Activated CD8-positive, alpha-beta memory T cell treated with anti-CD3 and anti-CD28 coated beads, Interleukin-2, amount 50 U/mL, for 48 hours (primary cell): ENCODE data around the gene NCAPH2.

Experiments
- DNase-seq: peaks from one replicate; pipeline ENCODE4 v3.0.0-alpha.2; 2020

The NCAPH2 gene

DNA sequence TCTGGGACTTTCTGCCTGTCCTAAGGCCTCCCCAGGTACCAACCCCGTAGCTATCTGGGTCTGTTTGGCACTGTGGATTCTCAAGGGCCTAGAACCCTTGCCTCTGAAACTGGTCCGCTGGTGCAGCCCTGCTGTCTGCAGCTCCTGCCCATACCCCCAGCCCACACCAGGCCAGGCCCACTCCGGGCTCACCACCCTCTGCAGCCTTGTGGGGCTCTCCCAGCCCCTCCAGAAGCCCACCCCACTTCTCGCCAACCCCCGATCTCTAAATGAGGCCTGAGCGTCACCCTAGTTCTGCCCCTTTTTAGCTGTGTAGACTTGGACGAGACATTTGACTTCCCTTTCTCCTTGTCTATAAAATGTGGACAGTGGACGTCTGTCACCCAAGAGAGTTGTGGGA lies 42.4 kb downstream of the NCAPH2 start:
- DNase-seq = no peak

DNA sequence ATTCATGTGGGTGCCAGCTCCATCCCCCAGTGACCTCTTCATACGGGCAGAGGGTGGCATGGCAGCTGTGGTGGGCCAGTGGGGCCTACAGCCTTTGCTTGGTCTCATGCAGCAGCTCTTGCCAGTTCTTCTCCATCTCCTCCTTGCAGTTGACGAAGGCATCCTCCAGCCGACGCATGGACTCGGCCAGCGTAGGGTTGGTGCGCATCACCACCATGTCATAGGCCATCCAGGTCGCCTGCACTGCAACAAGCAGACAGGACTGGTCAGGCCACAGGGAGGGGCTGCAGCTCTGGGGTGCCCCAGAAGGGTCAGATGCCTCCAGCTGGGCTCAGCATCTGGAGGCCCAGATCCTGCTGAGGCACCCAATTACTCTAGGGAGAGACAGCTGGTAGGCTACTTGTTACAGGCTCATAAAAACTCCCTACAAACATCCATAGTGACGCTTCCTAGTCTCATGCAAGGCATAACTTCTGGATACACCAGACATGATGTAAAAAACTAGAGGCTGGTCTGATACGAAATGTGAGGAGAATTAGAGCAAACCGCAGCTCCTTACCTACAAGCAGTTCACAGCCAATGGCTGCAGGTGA lies 43.2 kb downstream of the NCAPH2 start:
- no peak for DNase-seq

DNA sequence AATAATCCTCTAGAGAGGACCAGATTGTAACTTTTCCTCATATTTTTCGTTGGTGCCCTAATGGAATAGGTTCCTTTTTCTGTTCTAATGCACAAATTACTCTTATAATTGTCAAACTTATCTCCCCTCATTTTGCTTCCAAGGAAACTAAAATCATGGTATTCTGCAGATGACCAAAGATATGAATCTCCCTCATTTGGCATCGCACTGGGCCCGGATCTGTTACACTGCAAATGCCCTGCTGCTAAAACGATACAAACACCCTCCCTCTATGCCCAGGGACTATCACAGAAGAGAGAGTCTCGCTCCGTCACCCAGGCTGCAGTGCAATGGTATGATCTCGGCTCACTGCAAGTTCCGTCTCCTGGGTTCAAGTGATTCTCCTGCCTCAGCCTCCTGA lies 45.3 kb downstream of the NCAPH2 start:
- DNase-seq = no peak

DNA sequence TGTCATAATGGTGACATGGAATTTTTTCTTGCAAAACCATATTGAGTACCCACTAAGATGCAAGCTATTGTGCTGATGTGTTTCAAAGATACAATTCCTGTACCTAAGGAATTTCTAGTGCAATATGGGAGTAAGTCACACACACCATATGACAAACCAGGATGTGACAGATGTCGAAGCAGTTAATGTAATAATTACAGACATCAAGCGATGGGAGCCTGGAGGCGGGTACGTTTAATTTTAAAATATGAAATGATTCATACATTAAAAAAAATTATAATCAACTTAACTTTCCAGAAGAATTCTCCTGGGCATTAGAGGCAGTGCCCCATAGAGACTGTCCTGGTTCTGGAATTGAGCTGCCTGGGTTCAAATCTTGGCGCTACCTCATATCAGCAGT lies 48.7 kb downstream of the NCAPH2 start:
- no peak for DNase-seq

DNA sequence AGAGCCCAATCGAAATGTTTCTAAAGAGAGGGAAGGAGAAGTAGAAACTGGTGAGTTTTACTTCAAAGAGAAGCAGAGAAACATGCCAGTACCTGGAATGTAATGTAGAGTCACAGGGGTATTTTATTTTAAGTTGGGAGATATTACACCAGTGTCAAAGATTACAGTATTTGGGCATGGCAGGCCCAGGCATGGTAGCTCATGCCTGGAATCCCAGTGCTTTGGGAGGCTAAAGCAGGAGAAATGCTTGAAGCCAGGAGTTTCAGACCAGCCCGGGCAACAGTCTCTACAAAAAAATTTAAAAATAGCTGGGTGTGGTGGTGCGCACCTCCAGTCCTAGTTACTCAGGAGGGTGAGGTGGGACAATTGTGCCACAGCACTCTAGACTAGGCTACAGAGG lies 52.0 kb downstream of the NCAPH2 start:
- DNase-seq = no peak

DNA sequence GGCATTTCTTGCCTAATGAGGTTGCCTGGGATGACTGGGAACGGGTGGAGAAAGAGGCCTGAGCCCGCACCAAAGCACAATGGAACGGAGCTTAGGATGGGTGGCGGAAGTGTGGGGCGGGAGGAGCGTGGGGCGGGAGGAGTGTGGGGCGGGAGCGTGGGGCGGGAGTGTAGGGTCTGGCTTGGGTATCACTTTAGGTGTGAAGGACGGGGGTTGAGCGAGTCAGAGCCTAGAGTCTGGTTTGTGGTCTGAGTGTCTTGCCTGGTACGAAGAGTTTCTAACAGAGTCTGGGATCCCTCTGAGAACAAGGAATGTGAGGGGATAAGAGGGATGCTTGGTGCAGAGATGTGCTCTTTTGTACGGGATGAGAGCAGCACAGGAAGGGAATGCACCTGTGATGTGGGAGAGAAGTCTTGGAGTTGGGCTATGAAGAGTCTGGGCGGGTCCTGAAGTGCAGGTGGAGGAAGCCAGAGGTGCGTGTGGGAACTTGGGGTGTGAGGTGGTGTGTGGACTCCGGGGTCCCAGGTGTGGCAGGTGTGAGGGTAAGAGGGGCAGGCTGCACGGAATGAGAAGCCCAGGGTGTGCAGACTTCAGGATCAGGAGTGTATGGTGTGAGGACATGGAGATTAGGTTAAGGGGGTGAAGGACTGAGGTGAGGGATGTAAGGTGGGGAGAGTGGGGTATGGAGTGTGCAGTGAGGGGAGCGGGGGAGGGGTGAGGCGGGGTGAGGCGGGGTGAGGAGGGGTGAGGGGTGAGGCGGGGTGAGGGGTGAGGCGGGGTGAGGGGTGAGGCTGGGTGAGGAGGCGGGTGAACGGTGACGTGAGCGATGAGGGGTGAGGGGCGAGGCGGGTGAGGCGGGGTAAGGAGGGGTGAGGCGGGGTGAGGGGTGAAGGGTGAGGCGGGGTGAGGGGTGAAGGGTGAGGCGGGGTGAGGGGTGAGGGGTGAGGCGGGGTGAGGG lies 53.7 kb downstream of the NCAPH2 start:
- DNase-seq = no peak

DNA sequence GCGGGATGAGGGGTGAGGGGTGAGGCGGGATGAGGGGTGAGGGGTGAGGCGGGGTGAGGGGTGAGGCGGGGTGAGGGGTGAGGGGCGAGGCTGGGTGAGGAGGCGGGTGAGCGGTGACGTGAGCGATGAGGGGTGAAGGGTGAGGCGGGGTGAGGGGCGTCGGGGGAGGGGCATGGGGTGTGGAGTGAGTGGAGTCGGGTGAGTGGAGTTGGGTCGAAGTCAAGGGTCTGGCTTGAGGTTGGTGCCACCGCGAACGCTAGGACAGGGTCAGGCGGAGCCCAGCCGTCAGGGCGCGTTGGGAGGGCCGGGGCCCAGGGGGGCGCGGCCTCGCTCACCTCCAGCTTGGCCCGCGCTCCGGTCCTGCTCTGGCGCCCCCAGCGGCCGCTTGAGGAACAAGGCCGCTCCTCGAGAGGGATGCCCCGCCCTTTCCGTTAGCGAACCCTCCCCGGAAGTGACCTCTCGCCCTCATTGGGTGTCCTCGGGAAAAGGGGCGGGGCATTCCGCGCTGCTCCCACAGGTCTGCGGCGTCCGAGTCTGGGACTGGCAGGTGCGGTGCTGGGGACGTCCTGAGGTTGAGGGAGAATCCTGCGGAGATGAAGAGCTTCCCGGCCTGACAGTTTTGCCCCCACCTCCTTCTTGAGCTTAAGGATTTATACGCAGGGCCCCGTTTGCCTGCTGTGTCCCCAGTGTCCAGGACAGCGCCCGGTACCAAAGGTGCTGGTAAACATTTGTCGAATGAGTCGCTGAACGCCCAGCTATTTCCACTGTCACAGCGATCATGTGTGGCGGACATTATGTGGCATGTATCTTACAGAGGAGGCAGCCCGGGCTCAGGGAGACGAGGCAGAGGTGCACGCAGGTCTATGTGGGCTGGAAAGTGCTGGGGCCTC lies 54.7 kb downstream of the NCAPH2 start, which contains the start of gene SYCE3:
SYCE3 (minus strand) TSS at position 397 of the 890 bp plus-strand sequence. CDS start 6,514 bp downstream, outside the sequence.
- DNase-seq = peak; percentile 99

DNA sequence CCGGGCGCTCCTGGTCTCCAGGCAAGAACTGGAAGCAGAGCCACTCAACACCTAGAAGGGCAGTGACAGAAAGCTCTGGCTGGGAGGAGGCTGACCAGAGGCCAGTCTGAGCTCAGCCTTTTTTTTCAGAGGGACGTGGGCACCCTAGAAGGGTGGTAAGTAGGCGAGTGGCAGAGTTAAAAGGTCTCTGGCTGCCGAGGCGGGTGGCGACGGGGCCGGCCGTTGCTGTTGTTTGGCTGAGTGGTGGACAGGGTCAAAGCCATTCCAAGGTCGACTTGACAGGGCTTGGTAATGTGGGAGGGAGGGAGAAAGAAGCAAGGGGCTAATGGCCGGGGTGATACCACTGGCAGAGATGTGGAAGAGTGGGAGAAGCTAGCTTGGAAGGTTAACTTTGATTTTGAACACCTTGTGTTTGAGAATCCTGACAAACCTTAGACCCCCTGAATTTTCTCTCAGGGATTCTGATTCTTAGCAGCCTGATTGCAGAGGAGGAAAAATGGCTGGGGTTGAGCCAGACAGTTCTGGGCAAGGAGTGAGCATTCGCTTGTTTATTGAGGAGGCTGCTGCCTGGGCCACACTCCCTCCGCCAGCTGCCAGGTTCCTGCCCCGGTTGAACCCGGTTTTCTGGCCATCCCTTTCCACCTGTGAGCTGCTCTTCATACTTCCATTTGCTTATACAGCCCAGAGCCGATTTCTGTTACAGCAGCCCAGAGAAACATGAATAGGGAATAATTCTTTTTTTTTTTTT lies 55.6 kb downstream of the NCAPH2 start:
- no peak for DNase-seq

DNA sequence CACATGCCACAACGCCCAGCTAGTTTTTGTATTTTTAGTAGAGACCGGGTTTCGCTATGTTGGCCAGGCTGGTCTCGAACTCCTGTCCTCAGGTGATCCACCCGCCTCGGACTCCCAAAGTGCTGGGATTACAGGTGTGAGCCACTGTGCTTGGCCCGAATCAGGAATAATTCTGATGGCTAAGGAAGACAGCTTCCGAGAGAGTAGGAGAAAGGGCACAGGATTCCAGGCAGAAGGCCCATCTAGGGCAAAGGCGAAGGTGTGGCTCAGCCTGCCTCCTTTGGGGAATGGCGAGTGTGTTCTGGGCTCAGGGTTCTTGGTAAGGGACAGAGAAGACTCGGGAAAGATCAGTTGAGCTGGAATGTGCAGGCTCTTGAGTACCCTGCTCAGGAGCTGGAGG lies 56.3 kb downstream of the NCAPH2 start:
- DNase-seq = no peak

DNA sequence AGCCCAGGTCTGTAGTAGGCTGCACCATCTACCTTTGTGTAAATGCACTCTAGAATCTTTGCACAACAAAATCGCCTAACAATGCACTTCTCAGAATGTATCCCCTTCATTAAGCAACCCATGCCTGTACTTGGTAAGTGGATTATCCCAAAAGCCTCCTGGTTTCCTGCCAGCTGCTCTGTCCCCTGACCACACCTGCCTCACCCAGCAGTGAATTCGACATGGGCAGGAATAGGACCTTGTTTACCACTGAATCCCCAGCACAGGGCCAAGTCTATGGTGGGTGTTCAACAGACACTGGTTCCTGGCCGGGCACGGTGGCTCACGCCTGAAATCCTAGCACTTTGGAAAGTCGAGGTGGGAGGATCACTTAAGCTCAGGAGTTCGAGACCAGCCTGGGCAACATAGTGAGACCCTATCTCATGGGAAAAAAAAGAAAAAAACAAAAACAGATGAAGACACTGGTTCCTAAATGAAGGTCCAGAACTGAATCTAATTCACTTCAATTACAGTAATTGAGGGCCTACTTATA lies 59.8 kb downstream of the NCAPH2 start:
- no peak for DNase-seq

DNA sequence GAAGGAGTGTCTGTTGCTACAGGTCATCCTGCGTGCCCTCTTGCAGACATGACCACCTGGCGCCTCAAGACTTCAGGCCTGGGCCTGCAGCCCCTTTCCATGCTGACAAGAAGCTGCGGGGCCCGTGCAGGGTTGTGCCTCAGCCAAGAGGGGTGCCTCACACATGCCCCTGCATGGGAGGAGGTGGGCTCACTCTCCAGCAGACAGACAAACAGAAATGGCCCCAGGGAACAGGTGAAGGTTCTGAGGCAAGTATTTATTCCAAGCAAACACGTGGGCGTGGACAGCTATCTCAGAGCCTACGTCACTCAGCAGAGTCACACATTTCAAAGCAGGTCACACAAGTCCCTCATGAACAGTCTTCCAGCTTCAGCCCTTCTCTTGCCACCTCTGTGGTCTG lies 60.6 kb downstream of the NCAPH2 start:
- DNase-seq = no peak

DNA sequence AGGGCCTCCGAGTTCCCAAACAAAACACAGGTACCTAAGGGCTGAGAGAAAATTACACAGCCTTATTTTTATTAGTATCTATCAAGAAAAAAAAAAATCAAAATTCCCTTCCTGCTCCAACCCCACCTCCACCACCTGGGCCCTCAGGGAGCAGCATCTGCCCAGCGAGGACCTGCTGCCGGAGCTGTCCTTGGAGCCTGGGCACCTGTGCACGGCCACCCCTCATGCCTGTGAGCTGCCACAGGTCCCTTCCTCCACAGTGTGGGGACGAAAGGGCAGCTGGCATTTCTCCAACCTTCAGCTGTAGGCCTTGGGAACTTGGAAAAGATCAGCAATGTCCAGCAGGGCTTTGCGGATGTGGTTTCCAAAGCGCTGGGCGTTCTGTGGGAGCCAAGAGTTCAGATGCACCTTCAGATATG lies 61.0 kb downstream of the NCAPH2 start:
- DNase-seq = no peak

DNA sequence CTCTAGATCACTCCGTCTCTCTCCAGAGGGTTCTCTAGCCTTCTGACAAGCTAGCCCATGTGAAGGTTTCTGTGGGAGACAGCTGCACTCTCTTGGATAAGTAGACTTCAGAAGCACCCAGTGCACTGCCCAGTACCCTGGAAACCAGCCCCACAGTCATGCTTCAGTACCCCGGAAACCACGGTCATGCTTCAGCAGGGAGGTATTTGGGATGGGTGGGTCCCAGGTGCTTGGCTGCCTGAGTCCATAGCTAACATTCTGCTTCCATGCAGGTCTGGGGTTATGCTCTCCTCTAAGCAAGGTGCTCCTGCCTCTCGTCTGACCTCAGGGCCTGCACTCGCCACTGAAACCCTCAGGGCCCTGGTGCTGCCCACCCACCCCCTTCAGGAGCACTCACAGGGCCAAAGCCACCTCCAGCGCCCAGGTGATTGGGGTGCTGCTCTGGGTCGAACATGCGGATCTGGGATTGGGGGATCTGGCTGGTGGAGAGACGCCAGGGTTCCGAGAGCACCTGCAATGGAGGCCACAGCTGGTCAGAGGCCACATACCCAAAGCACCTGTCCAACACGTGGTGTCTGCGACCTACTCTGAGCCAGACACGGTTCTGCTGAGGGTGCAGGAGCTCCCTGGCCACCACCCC lies 62.0 kb downstream of the NCAPH2 start:
- no peak for DNase-seq

DNA sequence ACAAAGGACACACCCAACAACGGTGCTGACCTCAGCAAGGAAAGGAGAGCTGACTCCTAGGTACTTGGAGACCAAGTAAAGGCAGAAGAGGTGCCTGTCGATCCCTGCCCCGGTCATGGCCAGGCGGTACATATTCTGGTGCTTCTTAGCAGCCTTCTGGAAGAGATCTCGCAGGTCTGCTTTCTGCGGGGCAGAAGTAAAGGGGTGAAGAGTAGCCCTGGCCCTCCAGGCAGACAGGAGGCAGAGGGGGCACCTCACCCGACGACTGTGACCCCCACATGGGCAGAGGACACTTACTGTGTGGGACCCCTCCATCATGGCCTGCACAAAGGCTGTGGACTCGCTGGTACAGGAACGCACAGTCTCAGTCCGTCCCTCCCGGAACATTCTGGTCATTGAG lies 62.8 kb downstream of the NCAPH2 start:
- DNase-seq = no peak

DNA sequence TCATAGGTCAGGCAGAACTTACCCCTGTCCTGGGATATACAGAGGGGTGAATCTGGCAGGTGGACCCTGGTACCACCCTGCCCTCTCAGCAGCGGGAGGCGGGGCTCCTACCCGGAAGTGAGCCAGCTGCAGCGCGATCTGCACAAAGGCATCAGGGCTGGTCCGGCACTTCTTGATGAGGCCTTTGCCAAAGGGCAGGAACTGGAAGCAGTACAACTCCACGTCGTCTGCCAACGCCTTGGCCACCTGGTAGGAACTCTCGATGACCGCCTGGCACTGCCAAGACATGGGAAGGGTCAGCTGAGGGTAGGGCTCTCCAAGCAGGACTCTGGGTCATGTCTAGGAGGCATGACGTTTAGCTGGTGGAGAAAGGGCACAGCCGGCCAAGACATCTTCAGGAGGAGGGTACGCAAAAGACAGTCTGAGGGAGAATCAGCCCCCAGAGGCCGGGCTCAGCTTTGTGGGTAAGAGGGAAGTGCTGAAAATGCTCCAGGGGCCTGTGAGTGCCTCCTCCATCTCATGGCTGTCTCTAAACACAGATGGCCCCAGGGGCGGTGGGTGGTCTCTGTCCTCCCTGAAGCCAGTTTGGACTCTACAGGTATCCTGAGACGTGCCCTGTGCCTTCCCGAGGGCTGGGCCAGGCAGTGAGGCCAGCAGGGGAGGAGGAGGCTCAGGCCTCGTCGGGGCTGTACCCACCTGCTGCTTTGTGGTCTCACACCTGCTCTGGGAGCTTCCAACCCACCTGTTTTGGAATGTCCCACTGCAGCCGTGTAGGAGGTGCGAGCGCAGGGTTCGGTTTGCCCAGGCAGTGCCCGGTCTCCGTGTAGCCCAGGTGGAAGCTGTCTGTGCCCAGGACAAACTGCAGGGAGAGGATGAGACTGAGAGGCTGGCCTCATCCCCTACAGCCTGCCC lies 63.5 kb downstream of the NCAPH2 start:
- no peak for DNase-seq

DNA sequence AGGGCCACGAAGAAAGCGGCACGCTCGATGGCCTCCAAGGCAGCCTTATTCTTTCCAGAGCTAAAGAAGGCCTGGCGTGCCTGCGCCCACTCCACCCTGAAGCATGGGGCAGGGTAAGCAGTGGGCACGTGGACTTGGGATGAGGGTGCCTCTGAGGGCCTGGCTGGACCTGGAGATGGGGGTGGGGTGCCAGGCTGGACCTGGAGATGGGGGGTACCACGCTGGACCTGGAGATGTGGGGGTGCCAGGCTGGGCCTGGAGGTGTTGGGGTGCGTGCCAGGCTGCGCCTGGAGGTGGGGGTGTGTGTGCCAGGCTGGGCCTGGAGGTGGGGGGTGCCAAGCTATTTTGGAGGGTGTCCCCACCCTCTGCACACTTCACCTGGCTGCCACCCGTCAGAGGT lies 64.9 kb downstream of the NCAPH2 start:
- no peak for DNase-seq

DNA sequence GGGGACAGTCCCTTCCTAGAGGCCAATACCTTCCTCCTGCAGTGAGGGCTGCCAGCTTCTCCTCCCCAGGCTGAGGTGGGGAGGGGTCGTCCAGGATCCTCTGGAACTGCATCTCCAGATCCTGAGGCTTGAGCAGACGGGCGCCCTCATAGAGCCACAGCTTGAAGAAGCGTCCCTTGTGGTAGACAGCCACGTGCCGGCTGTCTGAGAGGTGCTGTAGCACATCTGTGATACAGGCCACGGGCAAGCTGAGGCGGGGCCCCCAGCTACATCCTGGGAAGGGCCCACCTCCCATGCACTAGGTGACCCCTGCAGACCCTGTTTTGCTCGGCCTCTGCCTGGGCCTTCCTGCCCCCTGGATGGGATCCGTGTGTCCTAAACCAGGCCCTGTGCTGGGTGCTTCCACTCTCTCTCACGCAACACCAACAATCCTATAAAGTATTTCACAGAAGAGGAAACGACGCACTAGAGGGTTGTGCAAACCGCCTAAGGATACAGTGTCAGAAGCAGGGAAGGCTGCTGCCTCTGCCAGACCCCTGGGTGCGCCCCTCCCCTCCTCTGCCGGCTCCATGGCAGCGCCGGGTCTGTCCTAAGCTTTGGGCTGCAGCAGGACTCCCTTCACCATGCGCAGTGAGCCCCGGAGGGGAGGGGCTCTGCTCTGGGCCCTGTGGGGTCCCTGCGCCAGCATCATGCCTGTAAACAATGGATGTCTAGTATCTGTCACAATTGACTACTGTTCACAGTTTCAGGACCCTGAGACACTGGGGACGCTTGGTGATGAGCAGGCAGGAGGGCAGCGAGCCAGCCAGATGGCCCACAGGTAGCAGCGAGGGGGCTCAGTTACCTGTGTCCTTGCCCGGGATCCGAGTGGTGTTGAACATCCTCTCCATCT lies 65.7 kb downstream of the NCAPH2 start:
- no peak for DNase-seq

DNA sequence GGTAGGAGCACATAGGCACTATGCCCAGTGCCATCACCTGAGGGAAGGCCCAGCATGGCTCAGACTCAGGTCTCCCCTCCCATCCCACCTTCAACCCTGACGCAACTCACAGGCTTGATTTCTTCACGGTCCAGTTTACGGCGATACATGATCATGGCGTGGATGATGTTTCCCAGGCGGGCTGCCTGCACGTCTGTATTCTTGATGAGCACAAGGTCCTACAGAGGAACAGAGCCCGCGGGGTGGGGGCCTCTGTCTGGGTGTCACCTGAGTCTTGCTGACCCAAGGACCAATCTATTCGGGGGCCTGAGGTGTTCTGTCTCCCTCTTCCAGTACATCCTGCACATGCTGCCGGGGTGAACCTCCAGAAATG lies 66.3 kb downstream of the NCAPH2 start:
- no peak for DNase-seq
